K562 (cell line): ENCODE measurements around the gene TNFRSF13B. TPM values are rescaled to one million over a fixed set of nuclear protein-coding genes. Genes with fewer than 3 reads are reported as not detected.
A peak's percentile ranks its signal among the peaks of the same experiment; 100 is the strongest.
"Not testable (repeated sequence)": the region's sequence is repeated elsewhere in the genome, so short reads cannot be mapped to it uniquely, and the experiment has no call there.

Experiments used
- ATAC-seq: fragments of 200-7000 bp; cut with Tn5 transposase; 3 replicates; pipeline ENCODE4 v1.9.1; 2020; ENCODE audit warnings: moderate library complexity
- BruUV-seq: library from RNA; stranded (reverse); fragments of 400-500 nt; replicated peaks from 2 replicates; lab custom pipeline; 2021; lab: Mats Ljungman, UMichigan
- CTCF ChIA-PET: fragments of 300-600 bp; formaldehyde crosslinking; extraction: SDS; loops from one replicate; lab custom pipeline; 2021; ENCODE audit warnings: low intra/inter-chr PET ratio; lab: Yijun Ruan, JAX
- POLR2A ChIA-PET: fragments of 300-600, 350-650 bp; sonication (Branson Sonifier 250); formaldehyde crosslinking; extraction: SDS; loops from one replicate; lab custom pipeline; 2021; ENCODE audit warnings: antibody characterized with exemption, inconsistent platforms; lab: Yijun Ruan, JAX
- DNase-seq, 4 experiments: peaks; one replicate each; pipeline versions ENCODE4 v3.0.0 to v3.0.0-alpha.2; 2011 to 2018; ENCODE audit warnings: low spot score in 3 of 4, mixed read lengths in 3 of 4; ENCODE audit errors: extremely low read depth in 1 of 4
- FAIRE-seq: peaks from 2 replicates; lab custom pipeline; 2011; peaks lifted over from hg19 to GRCh38; lab: Jason Lieb, UNC
- H2AFZ ChIP-seq: 2 replicates; pipeline ENCODE4 v1.6.0; 2011; ENCODE audit warnings: low read depth, low read length, control low read depth, inconsistent platforms
- H3K27ac ChIP-seq: fragments of 200-600 bp; 3 replicates; pipeline ENCODE4 v1.8.0; 2011; ENCODE audit warnings: low read depth, mild to moderate bottlenecking, control low read depth, inconsistent platforms, low read length, moderate library complexity, mixed read lengths; ENCODE audit errors: extremely low read depth
- H3K27me3 ChIP-seq, 2 experiments: fragments of 300-600 bp in 1 of 2; 2 replicates in 1 of 2; 3 replicates in 1 of 2; pipeline versions ENCODE4 v1.6.0 to v1.8.0; 2011; ENCODE audit warnings: inconsistent platforms in 2 of 2, low read length in 2 of 2, mild to moderate bottlenecking in 1 of 2, mixed read lengths in 1 of 2, moderate library complexity in 1 of 2; ENCODE audit not compliant: control insufficient read depth in 2 of 2, insufficient read depth in 2 of 2
- H3K36me3 ChIP-seq: fragments of 300-600 bp; 3 replicates; pipeline ENCODE4 v1.8.0; 2011; ENCODE audit warnings: mild to moderate bottlenecking, low read length, inconsistent platforms; ENCODE audit not compliant: control insufficient read depth, insufficient read depth
- H3K4me1 ChIP-seq, 2 experiments: fragments of 200-600 bp in 1 of 2; replicated peaks in 1 of 2; 2 replicates in 1 of 2; 3 replicates in 1 of 2; pipeline versions ENCODE4 v1.5.1 to v1.8.0; 2011; ENCODE audit warnings: inconsistent platforms in 2 of 2, low read length in 2 of 2, mild to moderate bottlenecking in 1 of 2, mixed read lengths in 1 of 2, moderate library complexity in 1 of 2; ENCODE audit not compliant: control insufficient read depth in 2 of 2, insufficient read depth in 2 of 2
- H3K4me2 ChIP-seq: 2 replicates; pipeline ENCODE4 v1.6.1; 2011; ENCODE audit warnings: low read length, control low read depth, inconsistent platforms, mixed read lengths; ENCODE audit not compliant: insufficient read depth
- H3K4me3 ChIP-seq: fragments of 200-600 bp; sonication (generic), shearing (Covaris generic); 2 replicates; pipeline ENCODE4 v1.5.1; 2016; ENCODE audit warnings: control low read depth, inconsistent platforms
- H3K79me2 ChIP-seq: fragments of 200-600 bp; 3 replicates; pipeline ENCODE4 v1.8.0; 2011; ENCODE audit warnings: low read length, inconsistent platforms; ENCODE audit not compliant: control insufficient read depth, insufficient read depth
- H3K9ac ChIP-seq, 2 experiments: 2 replicates each; pipeline versions ENCODE4 v1.6.0 to v1.6.1; 2011; ENCODE audit warnings: low read depth in 2 of 2, low read length in 2 of 2, control low read depth in 1 of 2, inconsistent platforms in 1 of 2, mild to moderate bottlenecking in 1 of 2, mixed read lengths in 1 of 2; ENCODE audit not compliant: insufficient read depth in 1 of 2
- H3K9me1 ChIP-seq: one replicate; pipeline ENCODE4 v1.6.0; 2011; ENCODE audit warnings: inconsistent platforms, mild to moderate bottlenecking, low read length, moderate library complexity; ENCODE audit not compliant: control insufficient read depth, insufficient read depth
- H3K9me3 ChIP-seq: replicated peaks from 2 replicates; pipeline ENCODE4 v1.5.1; 2011; ENCODE audit warnings: low read depth, low read length, inconsistent platforms; ENCODE audit not compliant: control insufficient read depth, insufficient read depth
- H4K20me1 ChIP-seq: replicated peaks from 2 replicates; pipeline ENCODE4 v1.6.1; 2011; ENCODE audit warnings: low read length, inconsistent platforms, mixed read lengths; ENCODE audit not compliant: control insufficient read depth, insufficient read depth
- CREBBP ChIP-seq: IDR thresholded peaks from one replicate; pipeline ENCODE4 v1.6.1; 2012; ENCODE audit warnings: low read depth, mild to moderate bottlenecking, control low read depth, inconsistent platforms, low read length
- SPI1 ChIP-seq: IDR thresholded peaks from 2 replicates; pipeline ENCODE4 v1.6.1; 2011; ENCODE audit warnings: low read depth, low read length, control low read depth, borderline replicate concordance
- ZNF146 ChIP-seq: IDR thresholded peaks from one replicate; pipeline ENCODE4 v1.6.1; 2018; ENCODE audit warnings: missing compliant biosample characterization; ENCODE audit not compliant: unreplicated experiment
- ZNF232 ChIP-seq: sonication (generic); formaldehyde crosslinking; IDR thresholded peaks from 2 replicates; pipeline ENCODE4 v1.8.0; 2022; ENCODE audit warnings: mild to moderate bottlenecking, missing genetic modification reagents
- WGBS: fragments of 100-300 bp; shearing (Covaris generic); methylation state at CpG from one replicate; pipeline ENCODE4 v1.1.6; 2016; ENCODE audit warnings: low coverage, mixed read lengths; ENCODE audit not compliant: insufficient coverage; ENCODE audit errors: missing lambda C conversion rate; 5-methylcytosine and 5-hydroxymethylcytosine counted together
- in situ Hi-C: fragments of 300-500 bp; cut with MboI; formaldehyde crosslinking; loops from 4 replicates; pipeline ENCODE4 v1.15.0; 2018; ENCODE audit warnings: inconsistent platforms, mixed read lengths
- intact Hi-C: fragments of 100-400 bp; cut with micrococcal nuclease; formaldehyde crosslinking; loops from 2 replicates; pipeline ENCODE4 v1.14.2; 2022
- polyA plus RNA-seq, 8 experiments: library from polyadenylated mRNA; depleted of rRNA in 4 of 8; stranded (reverse) in 5 of 8; unstranded in 3 of 8; fragments of >200 nt; fragmentation: Nextera tagmentation in 2 of 8; fragmentation: Illumina TruSeq in 1 of 8; extraction: Ambion mirVana in 2 of 8; extraction: Trizol in 1 of 8; gene quantifications; 2 replicates each; pipeline versions ENCODE4 v1.2.1 to v1.2.3, GENCODE V29; 2011 to 2014; ENCODE audit warnings: inconsistent platforms in 1 of 8, missing spikeins in 1 of 8
- total RNA-seq, 7 experiments: library from RNA; depleted of rRNA in 6 of 7; stranded (reverse); fragments of >200 nt in 6 of 7; fragmentation: Illumina TruSeq in 2 of 7; extraction: Trizol in 2 of 7; gene quantifications; 2 replicates each; pipeline versions ENCODE4 v1.2.1 to v1.2.3, GENCODE V29; 2011 to 2021; ENCODE audit warnings: low replicate concordance in 1 of 7

The TNFRSF13B gene
- total and polyA plus RNA-seq, 9 of the 15 experiments (the other 6 are each of a cell fraction or from before 2014, with no cell fraction given): not detected

- ATAC-seq, in situ Hi-C loops, H4K20me1 ChIP-seq, DNase-seq, H3K36me3 ChIP-seq, POLR2A ChIA-PET, CTCF ChIA-PET, H3K9ac ChIP-seq, BruUV-seq, intact Hi-C loops, H3K4me2 ChIP-seq, H3K79me2 ChIP-seq, FAIRE-seq, H3K9me1 ChIP-seq, H3K9me3 ChIP-seq, H2AFZ ChIP-seq, H3K4me1 ChIP-seq, H3K27ac ChIP-seq, H3K4me3 ChIP-seq: not testable (repeated sequence)
- peaks cover 0 to 13% of the 10 kb centered on the region in 2 experiments; a peak in 2 of 5 replicates for H3K27me3 ChIP-seq
- peak; percentile 52 for TF ChIP-seq ZNF146 (CRISPR knock-in tag)
- 0% methylated on average over 3 of the region's 3 CpGs for WGBS
Observed at GRCh38 chr17:16903070-16903469, 68.8 kb downstream of the TNFRSF13B start.

GRCh38 chr17:16900288-16900882 is 71.5 kb downstream of the TNFRSF13B start:
- ATAC-seq (no peak), DNase-seq (no peak), FAIRE-seq (no peak)
- Histone ChIP-seq H3K27me3 (peaks cover 0 to 9% of the 10 kb centered on the region in 2 experiments; a peak in 2 of 5 replicates), H3K9me3 (no peaks in the 10 kb centered on the region), H3K9me1 (no peaks in the 10 kb centered on the region), H3K36me3 (no peaks in the 10 kb centered on the region), H3K4me2 (no peak overlapping the region), H3K4me1 (no peaks in the 10 kb centered on the region), H4K20me1 (no peaks in the 10 kb centered on the region), H3K4me3 (no peak overlapping the region), H3K79me2 (no peaks in the 10 kb centered on the region), H3K9ac (no peak overlapping the region), H2AFZ (no peak overlapping the region), H3K27ac (no peak overlapping the region)
- POLR2A ChIA-PET: no interaction called here
- CTCF ChIA-PET: no interaction called here
- TF ChIP-seq ZNF232 (no peak), CREBBP (no peak), SPI1 (no peak)
- 0% methylated on average over 2 of the region's 2 CpGs for WGBS
- intact Hi-C loops: no loop called here
- in situ Hi-C loops: no loop called here
- no TSS peak for BruUV-seq

- intact Hi-C loops, H3K4me1 ChIP-seq, H3K9ac ChIP-seq, H2AFZ ChIP-seq, H3K36me3 ChIP-seq, H3K27me3 ChIP-seq, POLR2A ChIA-PET, BruUV-seq, DNase-seq, H4K20me1 ChIP-seq, H3K9me1 ChIP-seq, H3K27ac ChIP-seq, H3K9me3 ChIP-seq, H3K4me2 ChIP-seq, H3K4me3 ChIP-seq, in situ Hi-C loops, CTCF ChIA-PET, H3K79me2 ChIP-seq, ATAC-seq, FAIRE-seq: not testable (repeated sequence)
- WGBS: 0% methylated on average over 10 of the region's 10 CpGs
Observed at GRCh38 chr17:16897211-16897896, 74.6 kb downstream of the TNFRSF13B start.
